T-cell (primary cell): Measurements from ENCODE around the gene RAB3B. TPM values are rescaled to one million over a fixed set of nuclear protein-coding genes. Genes with fewer than 3 reads are reported as not detected.

Experiments used
- ATAC-seq, 4 experiments: fragments of 200-7000 bp in 3 of 4; fragments of 150-1000 bp in 1 of 4; cut with Tn5 transposase; replicated peaks in 1 of 4; 1 replicate in 3 of 4; 2 replicates in 1 of 4; pipeline ENCODE4 v1.10.0; 2021; ENCODE audit warnings: moderate library complexity in 3 of 4, mild to moderate bottlenecking in 2 of 4, moderate number of reproducible peaks in 1 of 4
- CTCF ChIA-PET, 2 donors: fragments of 300-600 bp; sonication (Branson Sonifier 250); formaldehyde crosslinking; loops; one replicate each; lab custom pipeline; 2022; ENCODE audit warnings: antibody characterized with exemption in 2 of 2; lab: Charles Lee
- POLR2A ChIA-PET, 2 donors: fragments of 300-600 bp; sonication (Branson Sonifier 250); formaldehyde crosslinking; loops; one replicate each; lab custom pipeline; 2022; ENCODE audit warnings: antibody characterized with exemption in 2 of 2; lab: Charles Lee
- DNase-seq, 35 experiments: peaks; one replicate each; pipeline versions ENCODE4 v3.0.0 to v3.0.0-alpha.2; 2013 to 2023
- H3K27ac ChIP-seq: one replicate; pipeline ENCODE4 v1.5.1; 2013; ENCODE audit warnings: low read length
- H3K27me3 ChIP-seq, 2 experiments: replicated peaks in 1 of 2; 1 replicate in 1 of 2; 2 replicates in 1 of 2; pipeline versions ENCODE4 v1.6.1 to v1.7.0; 2013; ENCODE audit warnings: low read length in 1 of 2, mixed read lengths in 1 of 2; ENCODE audit not compliant: control insufficient read depth in 2 of 2, insufficient read depth in 2 of 2; ENCODE audit errors: extremely low read depth in 1 of 2
- H3K36me3 ChIP-seq, 2 donors: 1 replicate in 1 of 2; 2 replicates in 1 of 2; pipeline versions ENCODE4 v1.6.1 to v1.7.0; 2013; ENCODE audit warnings: low read length in 1 of 2; ENCODE audit not compliant: control insufficient read depth in 2 of 2, insufficient read depth in 1 of 2; ENCODE audit errors: extremely low read depth in 1 of 2
- H3K4me1 ChIP-seq, 2 experiments: 1 replicate in 1 of 2; 2 replicates in 1 of 2; pipeline versions ENCODE4 v1.6.1 to v1.7.0; 2013; ENCODE audit warnings: low read length in 2 of 2, mixed read lengths in 1 of 2; ENCODE audit not compliant: insufficient read depth in 2 of 2, control insufficient read depth in 1 of 2; ENCODE audit errors: extremely low read depth in 1 of 2
- H3K4me3 ChIP-seq, 2 donors: 1 replicate in 1 of 2; 2 replicates in 1 of 2; pipeline versions ENCODE4 v1.5.1 to v1.7.0; 2013; ENCODE audit warnings: mild to moderate bottlenecking in 2 of 2, low read length in 1 of 2, moderate library complexity in 1 of 2; ENCODE audit not compliant: control insufficient read depth in 1 of 2; ENCODE audit errors: extremely low read depth in 1 of 2
- H3K9me3 ChIP-seq: 2 replicates; pipeline ENCODE4 v1.7.0; 2013
- H3K27ac Mint-ChIP-seq, 2 donors: one replicate each; pipeline ENCODE4 v1.8.0; 2020 to 2021; ENCODE audit warnings: mild to moderate bottlenecking in 2 of 2, mixed read lengths in 2 of 2
- H3K27me3 Mint-ChIP-seq, 2 donors: one replicate each; pipeline ENCODE4 v1.8.0; 2021 to 2022; ENCODE audit warnings: mixed read lengths in 2 of 2
- H3K36me3 Mint-ChIP-seq: one replicate; pipeline ENCODE4 v1.8.0; 2021; ENCODE audit warnings: mixed read lengths
- H3K4me1 Mint-ChIP-seq, 3 donors: one replicate each; pipeline ENCODE4 v1.8.0; 2020 to 2022; ENCODE audit warnings: mixed read lengths in 3 of 3, mild to moderate bottlenecking in 1 of 3
- H3K4me3 Mint-ChIP-seq, 3 donors: one replicate each; pipeline ENCODE4 v1.8.0; 2020 to 2022; ENCODE audit warnings: mild to moderate bottlenecking in 3 of 3, mixed read lengths in 3 of 3, moderate library complexity in 3 of 3
- H3K9me3 Mint-ChIP-seq, 3 donors: one replicate each; pipeline ENCODE4 v1.8.0; 2020 to 2022; ENCODE audit warnings: mixed read lengths in 3 of 3
- WGBS: methylation state at CpG from one replicate; pipeline ENCODE4 v1.1.5; 2013; ENCODE audit warnings: missing lambda C conversion rate; ENCODE audit not compliant: insufficient coverage; 5-methylcytosine and 5-hydroxymethylcytosine counted together
- total RNA-seq, 35 experiments: library from RNA in 6 of 35; stranded (reverse) in 6 of 35; fragments of 120-200 nt in 1 of 35; gene quantifications; one replicate each; pipeline versions ENCODE4 v1.2.1 to v1.2.4 and lab custom pipeline; 2013 to 2026

RAB3B gene
- total RNA-seq, 5 donors from 2014 or later (not counting 1 experiment from before 2014, with no cell fraction given), result 0.02 to 0.18 (median 0.06) TPM; not detected in 1

- peak overlapping the region; percentile 12 to 78 for H3K27ac Mint-ChIP-seq
- peaks cover 0 to 2% of the 10 kb centered on the region in 2 experiments for H3K27me3 ChIP-seq
- WGBS, result 25% methylated on average over 2 of the region's 4 CpGs
- ATAC-seq (no peak), DNase-seq (no peak)
- H3K27me3 Mint-ChIP-seq, result peaks cover 12 to 14% of the 10 kb centered on the region in 2 donors
- no peaks in the 10 kb centered on the region for H3K9me3 ChIP-seq
- ChIA-PET CTCF (interaction anchor here in 1 of 2 donors (1.4 kb wide), 1 partner anchor 10 kb away, joined by 6 read pairs; no protein-coding TSS in a partner anchor), POLR2A (no interaction called here)
- peaks cover 0 to 6% of the 10 kb centered on the region in 2 experiments for H3K4me1 ChIP-seq
- H3K36me3 Mint-ChIP-seq, result no peaks in the 10 kb centered on the region
- H3K27ac ChIP-seq, result no peak overlapping the region
- no peak overlapping the region for H3K4me3 Mint-ChIP-seq
- peaks cover 0 to 8% (median 0%) of the 10 kb centered on the region in 3 donors for H3K9me3 Mint-ChIP-seq
- H3K4me3 ChIP-seq, result no peak overlapping the region
- peaks cover 6 to 17% (median 11%) of the 10 kb centered on the region in 3 donors for H3K4me1 Mint-ChIP-seq
- no peaks in the 10 kb centered on the region for H3K36me3 ChIP-seq
Measured at GRCh38 chr1:51907079-51907702, 83.3 kb downstream of the RAB3B start.

GRCh38 chr1:51906306-51907078 lies 84.0 kb downstream of the RAB3B start:
- no peak overlapping the region for H3K4me3 Mint-ChIP-seq
- CTCF ChIA-PET, result interaction anchor here in 1 of 2 donors (1.4 kb wide), 1 partner anchor 9 kb away, joined by 6 read pairs; no protein-coding TSS in a partner anchor
- Histone ChIP-seq H3K4me3 (no peak overlapping the region), H3K4me1 (peaks cover 0 to 6% of the 10 kb centered on the region in 2 experiments), H3K36me3 (no peaks in the 10 kb centered on the region), H3K9me3 (no peaks in the 10 kb centered on the region), H3K27ac (no peak overlapping the region), H3K27me3 (peaks cover 0 to 2% of the 10 kb centered on the region in 2 experiments)
- ATAC-seq (no peak), DNase-seq (no peak)
- H3K27me3 Mint-ChIP-seq, result peaks cover 10 to 12% of the 10 kb centered on the region in 2 donors
- H3K4me1 Mint-ChIP-seq, result peaks cover 6 to 17% (median 11%) of the 10 kb centered on the region in 3 donors
- H3K9me3 Mint-ChIP-seq, result peaks cover 0 to 8% (median 0%) of the 10 kb centered on the region in 3 donors
- no peaks in the 10 kb centered on the region for H3K36me3 Mint-ChIP-seq
- peak overlapping the region; percentile 8 to 81 for H3K27ac Mint-ChIP-seq
- WGBS, result no CpG with 5 or more reads among the region's 4 CpGs
- POLR2A ChIA-PET, result no interaction called here

GRCh38 chr1:51902456-51902855 lies 88.0 kb downstream of the RAB3B start:
- H3K27me3 ChIP-seq, result peaks cover 3 to 20% of the 10 kb centered on the region in 2 experiments
- POLR2A ChIA-PET, result no interaction called here
- no peaks in the 10 kb centered on the region for H3K9me3 ChIP-seq
- no peak overlapping the region for H3K4me3 ChIP-seq
- no peak for ATAC-seq
- no peak overlapping the region for H3K27ac ChIP-seq
- peaks cover 4 to 14% (median 6%) of the 10 kb centered on the region in 3 donors for H3K4me1 Mint-ChIP-seq
- DNase-seq, result no peak
- H3K36me3 Mint-ChIP-seq, result no peaks in the 10 kb centered on the region
- H3K4me3 Mint-ChIP-seq, result no peak overlapping the region
- H3K36me3 ChIP-seq, result no peaks in the 10 kb centered on the region
- CTCF ChIA-PET, result no interaction called here
- H3K27ac Mint-ChIP-seq, result no peak overlapping the region
- H3K4me1 ChIP-seq, result peaks cover 0 to 6% of the 10 kb centered on the region in 2 experiments
- WGBS, result 65% methylated on average over 3 of the region's 5 CpGs
- H3K27me3 Mint-ChIP-seq, result peaks cover 15 to 26% of the 10 kb centered on the region in 2 donors
- peaks cover 0 to 8% (median 0%) of the 10 kb centered on the region in 3 donors for H3K9me3 Mint-ChIP-seq

- no peak for ATAC-seq
Measured at GRCh38 chr1:51901151-51901550, 89.3 kb downstream of the RAB3B start.

GRCh38 chr1:51899022-51899421 lies 91.5 kb downstream of the RAB3B start:
- Histone ChIP-seq H3K27me3 (peaks cover 3 to 26% of the 10 kb centered on the region in 2 experiments), H3K4me3 (no peak overlapping the region), H3K36me3 (no peaks in the 10 kb centered on the region), H3K9me3 (no peaks in the 10 kb centered on the region), H3K27ac (no peak overlapping the region), H3K4me1 (no peaks in the 10 kb centered on the region)
- peaks cover 41 to 46% of the 10 kb centered on the region in 2 donors for H3K27me3 Mint-ChIP-seq
- ChIA-PET POLR2A (no interaction called here), CTCF (no interaction called here)
- H3K27ac Mint-ChIP-seq, result no peak overlapping the region
- 79% methylated on average over 5 of the region's 10 CpGs for WGBS
- H3K4me1 Mint-ChIP-seq, result no peaks in the 10 kb centered on the region
- ATAC-seq, result no peak
- H3K9me3 Mint-ChIP-seq, result no peaks in the 10 kb centered on the region
- no peaks in the 10 kb centered on the region for H3K36me3 Mint-ChIP-seq
- DNase-seq, result no peak
- no peak overlapping the region for H3K4me3 Mint-ChIP-seq

More at GRCh38 chr1:51901151-51901550, 89.3 kb downstream of the RAB3B start:
- POLR2A ChIA-PET, result no interaction called here
- H3K36me3 ChIP-seq, result no peaks in the 10 kb centered on the region
- CTCF ChIA-PET, result no interaction called here
- no peak overlapping the region for H3K4me3 ChIP-seq
- H3K4me1 Mint-ChIP-seq, result peaks cover 0 to under 1% (median 0%) of the 10 kb centered on the region in 3 donors
- no peak overlapping the region for H3K27ac Mint-ChIP-seq
- no peak overlapping the region for H3K4me3 Mint-ChIP-seq
- no peaks in the 10 kb centered on the region for H3K36me3 Mint-ChIP-seq
- H3K27me3 Mint-ChIP-seq, result peaks cover 26 to 33% of the 10 kb centered on the region in 2 donors
- no CpG with 5 or more reads among the region's 4 CpGs for WGBS
- peaks cover 3 to 25% of the 10 kb centered on the region in 2 experiments for H3K27me3 ChIP-seq
- H3K4me1 ChIP-seq, result no peaks in the 10 kb centered on the region
- H3K9me3 ChIP-seq, result no peaks in the 10 kb centered on the region
- no peak for DNase-seq
- peaks cover 0 to 1% (median 0%) of the 10 kb centered on the region in 3 donors for H3K9me3 Mint-ChIP-seq
- H3K27ac ChIP-seq, result no peak overlapping the region

GRCh38 chr1:51898090-51898734 lies 92.3 kb downstream of the RAB3B start:
- WGBS, result 70% methylated on average over 1 of the region's 6 CpGs
- no peaks in the 10 kb centered on the region for H3K36me3 ChIP-seq
- POLR2A ChIA-PET, result no interaction called here
- no peaks in the 10 kb centered on the region for H3K9me3 Mint-ChIP-seq
- H3K36me3 Mint-ChIP-seq, result no peaks in the 10 kb centered on the region
- DNase-seq (no peak), ATAC-seq (no peak)
- peaks cover 3 to 26% of the 10 kb centered on the region in 2 experiments for H3K27me3 ChIP-seq
- no peaks in the 10 kb centered on the region for H3K9me3 ChIP-seq
- peaks cover 46 to 51% of the 10 kb centered on the region in 2 donors for H3K27me3 Mint-ChIP-seq
- H3K27ac Mint-ChIP-seq, result no peak overlapping the region
- no peak overlapping the region for H3K4me3 ChIP-seq
- no peaks in the 10 kb centered on the region for H3K4me1 Mint-ChIP-seq
- H3K4me3 Mint-ChIP-seq, result no peak overlapping the region
- H3K4me1 ChIP-seq, result no peaks in the 10 kb centered on the region
- H3K27ac ChIP-seq, result no peak overlapping the region
- CTCF ChIA-PET, result interaction anchor here (0.7 to 1.4 kb wide), 6 partner anchors 9 to 928 kb away, joined by 3 to 6 read pairs (median 4); no protein-coding TSS in a partner anchor
